T follicular helper cell (primary cell): Measurements from ENCODE around the gene TNFRSF25.
"Not testable (repeated sequence)": the region's sequence is repeated elsewhere in the genome, so short reads cannot be mapped to it uniquely, and the experiment has no call there.

Source experiments
- DNase-seq: peaks from one replicate; pipeline ENCODE4 v3.0.0-alpha.2; 2020; ENCODE audit warnings: low read depth

The TNFRSF25 gene

GRCh38 chr1:6434186-6434585, 31.8 kb downstream of the TNFRSF25 start:
- no peak for DNase-seq

GRCh38 chr1:6431645-6432579, 34.1 kb downstream of the TNFRSF25 start:
- DNase-seq, result not testable (repeated sequence)

- not testable (repeated sequence) for DNase-seq
Measured at GRCh38 chr1:6429660-6430411, 36.1 kb downstream of the TNFRSF25 start.

- DNase-seq, result not testable (repeated sequence)
Measured at GRCh38 chr1:6428453-6428852, 37.5 kb downstream of the TNFRSF25 start.

- DNase-seq, result no peak
Measured at GRCh38 chr1:6427441-6428390, 38.3 kb downstream of the TNFRSF25 start.

- DNase-seq, result no peak
Measured at GRCh38 chr1:6426972-6427350, 39.0 kb downstream of the TNFRSF25 start.

GRCh38 chr1:6426277-6426971, 39.5 kb downstream of the TNFRSF25 start:
- DNase-seq, result no peak

- DNase-seq, result no peak
Measured at GRCh38 chr1:6425658-6426057, 40.3 kb downstream of the TNFRSF25 start.

GRCh38 chr1:6424619-6425593, 41.1 kb downstream of the TNFRSF25 start, which contains the start of gene ESPN:
ESPN (plus strand) TSS chr1:6424776; CDS start chr1:6424956, 180 bp downstream.
- no peak for DNase-seq

- DNase-seq, result no peak
Measured at GRCh38 chr1:6424000-6424565, 41.9 kb downstream of the TNFRSF25 start.

GRCh38 chr1:6423321-6423999, 42.5 kb downstream of the TNFRSF25 start:
- peak; percentile 57 for DNase-seq

GRCh38 chr1:6421266-6421665, 44.7 kb downstream of the TNFRSF25 start:
- DNase-seq, result no peak

GRCh38 chr1:6420454-6421042, 45.4 kb downstream of the TNFRSF25 start:
- DNase-seq, result no peak

- no peak for DNase-seq
Measured at GRCh38 chr1:6419804-6420453, 46.0 kb downstream of the TNFRSF25 start, which contains the start of gene HES2. HES2 (minus strand) TSS chr1:6419919; CDS start chr1:6419820, 99 bp downstream.

GRCh38 chr1:6419397-6419803, 46.6 kb downstream of the TNFRSF25 start:
- no peak for DNase-seq

GRCh38 chr1:6418668-6419396, 47.1 kb downstream of the TNFRSF25 start:
- DNase-seq, result no peak
